ENCODE results near the gene JAG1. TPM values are rescaled to one million over a fixed set of nuclear protein-coding genes. Genes with fewer than 3 reads are reported as not detected.
A peak's percentile ranks its signal among the peaks of the same experiment; 100 is the strongest.

The JAG1 gene
- total RNA-seq, 2 donors from 2014 or later: 41.2 to 55.7 TPM

GRCh38 chr20:10610251-10610650 lies 63.5 kb downstream of the JAG1 start:
- Histone ChIP-seq H3K9me3 (no peaks in the 10 kb centered on the region), H3K4me1 (no peaks in the 10 kb centered on the region), H3K27me3 (no peaks in the 10 kb centered on the region), H3K4me3 (no peak overlapping the region), H3K36me3 (replicated peaks in 1 of 2; ENCODE audit: insufficient read depth in 1 of 2, low read depth in 2 of 2) (no peaks in the 10 kb centered on the region), H3K27ac (no peak overlapping the region)
- TF ChIP-seq CTCF (IDR thresholded peaks at IDR 0.05): no peak
- no peak for TF ChIP-seq POLR2A (IDR thresholded peaks at IDR 0.05)
- DNase-seq (no peak), ATAC-seq (no peak)
- WGBS, 2 donors: 75 to 80% methylated on average over 5 of the region's 5 CpGs
- intact Hi-C loops (cut with DNase I): no loop called here

- DNase-seq (no peak), ATAC-seq (no peak)
- Histone ChIP-seq H3K4me1 (no peaks in the 10 kb centered on the region), H3K36me3 (replicated peaks in 1 of 2; ENCODE audit: insufficient read depth in 1 of 2, low read depth in 2 of 2) (no peaks in the 10 kb centered on the region), H3K9me3 (no peaks in the 10 kb centered on the region), H3K4me3 (no peak overlapping the region), H3K27ac (peak overlapping the region in 1 of 4 donors; percentile 42), H3K27me3 (no peaks in the 10 kb centered on the region)
- TF ChIP-seq CTCF (IDR thresholded peaks at IDR 0.05) (no peak), POLR2A (IDR thresholded peaks at IDR 0.05) (no peak)
- intact Hi-C loops (cut with DNase I): no loop called here
Measured at GRCh38 chr20:10609770-10610169, 64.0 kb downstream of the JAG1 start.

- TF ChIP-seq CTCF (IDR thresholded peaks at IDR 0.05) (no peak), POLR2A (IDR thresholded peaks at IDR 0.05) (no peak)
- H3K4me1 ChIP-seq: no peaks in the 10 kb centered on the region
- ATAC-seq (peak; percentile 41), DNase-seq (peak in 3 of 4 donors; percentile 30 to 49 (median 37))
- no peak overlapping the region for H3K4me3 ChIP-seq
- no peaks in the 10 kb centered on the region for H3K27me3 ChIP-seq
- H3K36me3 ChIP-seq (replicated peaks in 1 of 2; ENCODE audit: insufficient read depth in 1 of 2, low read depth in 2 of 2): no peaks in the 10 kb centered on the region
- H3K27ac ChIP-seq: peak overlapping the region in 1 of 4 donors; percentile 42
- no peaks in the 10 kb centered on the region for H3K9me3 ChIP-seq
- WGBS, 2 donors: 90 to 91% methylated on average over 2 of the region's 2 CpGs
- intact Hi-C loops (cut with DNase I): no loop called here
Measured at GRCh38 chr20:10609276-10609675, 64.5 kb downstream of the JAG1 start.

GRCh38 chr20:10605547-10606195 lies 68.1 kb downstream of the JAG1 start:
- intact Hi-C loops (cut with DNase I): no loop called here
- H3K36me3 ChIP-seq (replicated peaks in 1 of 2; ENCODE audit: insufficient read depth in 1 of 2, low read depth in 2 of 2): no peaks in the 10 kb centered on the region
- TF ChIP-seq POLR2A (IDR thresholded peaks at IDR 0.05) (no peak), CTCF (IDR thresholded peaks at IDR 0.05) (no peak)
- no peak overlapping the region for H3K27ac ChIP-seq
- no peaks in the 10 kb centered on the region for H3K4me1 ChIP-seq
- no peak overlapping the region for H3K4me3 ChIP-seq
- H3K9me3 ChIP-seq: no peaks in the 10 kb centered on the region
- no peak for ATAC-seq
- no peak for DNase-seq
- no peaks in the 10 kb centered on the region for H3K27me3 ChIP-seq
- WGBS, 2 donors: 89 to 90% methylated on average over 3 of the region's 3 CpGs

- WGBS, 2 donors: 90 to 98% methylated on average over 2 of the region's 2 CpGs
- H3K27me3 ChIP-seq: no peaks in the 10 kb centered on the region
- H3K36me3 ChIP-seq (replicated peaks in 1 of 2; ENCODE audit: insufficient read depth in 1 of 2, low read depth in 2 of 2): no peaks in the 10 kb centered on the region
- ATAC-seq: no peak
- intact Hi-C loops (cut with DNase I): no loop called here
- no peaks in the 10 kb centered on the region for H3K9me3 ChIP-seq
- no peak overlapping the region for H3K4me3 ChIP-seq
- DNase-seq: no peak
- TF ChIP-seq POLR2A (IDR thresholded peaks at IDR 0.05) (no peak), CTCF (IDR thresholded peaks at IDR 0.05) (no peak)
- H3K4me1 ChIP-seq: no peaks in the 10 kb centered on the region
- no peak overlapping the region for H3K27ac ChIP-seq
Measured at GRCh38 chr20:10604865-10605440, 68.8 kb downstream of the JAG1 start.
